ENCODE results near the gene KRT32.
"Not testable (repeated sequence)": the region's sequence is repeated elsewhere in the genome, so short reads cannot be mapped to it uniquely, and the experiment has no call there.

Gene KRT32

GRCh38 chr17:41463746-41464145, 3.4 kb downstream of the KRT32 start:
- no peak for DNase-seq

DNA sequence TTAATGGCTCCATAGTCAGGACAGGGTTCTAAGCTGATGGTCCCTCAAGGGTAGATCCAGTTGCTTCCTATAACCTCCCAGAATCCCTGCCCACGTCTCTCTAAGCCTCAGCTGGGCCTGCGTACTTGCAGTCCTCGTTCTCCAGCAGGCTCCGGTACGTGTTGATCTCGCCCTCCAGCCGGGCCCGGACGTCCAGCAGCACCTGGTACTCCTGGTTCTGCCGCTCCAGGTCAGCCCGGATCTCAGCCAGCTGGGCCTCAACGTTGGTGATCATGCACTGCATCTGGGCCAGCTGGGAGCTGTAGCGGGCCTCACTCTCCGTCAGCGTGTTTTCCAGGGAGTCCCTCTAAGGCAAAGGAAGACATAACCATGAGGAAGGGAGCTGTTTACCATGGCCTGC, 4.5 kb downstream of the KRT32 start:
- no peak for DNase-seq

GRCh38 chr17:41457676-41458075, 9.5 kb downstream of the KRT32 start:
- DNase-seq = no peak

- DNase-seq = no peak
Measured at GRCh38 chr17:41456204-41456603, 11.0 kb downstream of the KRT32 start.

DNA sequence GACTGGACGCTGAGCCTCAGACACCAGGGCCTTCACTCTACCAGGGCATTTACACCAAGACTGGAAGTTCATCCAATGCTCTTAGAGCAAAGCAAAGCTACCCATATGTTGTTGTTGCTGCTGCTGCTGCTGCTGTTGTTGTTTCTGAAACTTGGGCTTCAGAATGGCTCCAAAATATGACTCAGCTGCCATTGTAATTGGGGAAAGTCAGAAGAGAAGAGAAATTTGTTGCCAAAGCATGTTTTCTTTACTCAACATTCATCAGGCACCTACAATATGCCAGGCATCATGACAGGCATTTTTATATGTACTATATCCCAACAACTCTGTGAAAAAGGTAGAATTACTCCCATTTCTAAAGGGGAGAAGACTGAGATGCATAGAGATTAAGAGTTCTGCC, 11.9 kb downstream of the KRT32 start:
- no peak for DNase-seq

DNA sequence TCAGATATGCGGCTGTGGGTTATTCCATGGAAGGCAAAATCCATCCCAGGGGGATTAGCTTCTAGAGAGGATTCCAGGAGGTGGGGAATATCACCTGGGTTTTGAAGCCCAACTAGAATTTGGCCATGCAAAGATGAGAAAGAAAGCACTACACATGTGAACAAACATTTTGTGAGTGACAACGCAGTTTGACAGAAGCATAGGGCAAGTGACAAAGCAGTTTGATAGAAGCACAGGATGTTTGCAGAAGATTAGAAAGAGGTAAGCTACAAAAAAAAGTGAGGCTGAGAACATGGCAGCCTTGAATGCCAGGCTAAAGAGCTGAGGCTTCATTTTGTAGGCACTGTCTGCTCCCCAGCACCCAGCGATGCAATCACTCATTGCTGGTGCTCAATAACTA, 14.1 kb downstream of the KRT32 start:
- DNase-seq = no peak

GRCh38 chr17:41452281-41452680, 14.9 kb downstream of the KRT32 start:
- DNase-seq = no peak

GRCh38 chr17:41451154-41451728, 15.9 kb downstream of the KRT32 start:
- DNase-seq = no peak

- no peak for DNase-seq
Measured at GRCh38 chr17:41449008-41449407, 18.2 kb downstream of the KRT32 start.

- DNase-seq = no peak
Measured at GRCh38 chr17:41448506-41448905, 18.7 kb downstream of the KRT32 start.

DNA sequence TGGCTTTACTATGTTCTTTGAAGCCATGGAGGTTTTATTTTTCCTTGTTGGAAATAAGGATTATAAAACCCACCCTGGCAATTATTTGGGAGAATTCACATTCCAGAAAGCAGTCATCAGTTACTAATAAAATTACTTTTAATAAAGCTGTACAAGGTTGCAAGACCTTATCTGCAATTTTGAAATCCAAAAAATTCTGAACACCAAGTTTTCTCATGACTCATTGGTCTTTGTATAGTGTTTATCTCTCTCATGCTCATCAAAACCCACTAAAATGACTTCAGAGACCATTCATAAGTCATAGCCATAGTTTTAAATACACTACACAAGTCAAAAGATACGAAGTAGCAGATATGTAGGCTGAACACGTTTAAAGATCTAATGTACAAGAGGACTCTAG, 20.4 kb downstream of the KRT32 start:
- no peak for DNase-seq

- no peak for DNase-seq
Measured at GRCh38 chr17:41444640-41445039, 22.5 kb downstream of the KRT32 start.

- DNase-seq = no peak
Measured at GRCh38 chr17:41444186-41444585, 23.0 kb downstream of the KRT32 start.

DNA sequence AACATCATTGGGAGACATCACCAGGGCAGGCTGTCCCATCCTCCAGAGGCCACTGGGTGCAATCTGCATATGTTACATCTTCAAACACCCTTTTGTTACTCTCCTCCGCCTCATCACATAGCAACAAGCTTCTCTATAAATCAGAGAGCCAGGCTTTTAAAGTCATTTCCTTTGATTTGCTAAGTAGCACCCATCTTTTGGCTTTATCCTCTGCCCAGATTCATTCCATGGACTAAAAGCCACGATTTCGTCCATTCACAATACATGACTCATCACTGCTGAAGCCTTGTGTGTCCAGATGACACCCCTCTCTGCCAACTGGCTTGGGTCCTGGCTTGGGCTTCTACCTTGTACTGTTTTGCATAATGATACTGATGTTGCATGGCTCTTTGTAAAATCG, 24.4 kb downstream of the KRT32 start:
- no peak for DNase-seq

DNA sequence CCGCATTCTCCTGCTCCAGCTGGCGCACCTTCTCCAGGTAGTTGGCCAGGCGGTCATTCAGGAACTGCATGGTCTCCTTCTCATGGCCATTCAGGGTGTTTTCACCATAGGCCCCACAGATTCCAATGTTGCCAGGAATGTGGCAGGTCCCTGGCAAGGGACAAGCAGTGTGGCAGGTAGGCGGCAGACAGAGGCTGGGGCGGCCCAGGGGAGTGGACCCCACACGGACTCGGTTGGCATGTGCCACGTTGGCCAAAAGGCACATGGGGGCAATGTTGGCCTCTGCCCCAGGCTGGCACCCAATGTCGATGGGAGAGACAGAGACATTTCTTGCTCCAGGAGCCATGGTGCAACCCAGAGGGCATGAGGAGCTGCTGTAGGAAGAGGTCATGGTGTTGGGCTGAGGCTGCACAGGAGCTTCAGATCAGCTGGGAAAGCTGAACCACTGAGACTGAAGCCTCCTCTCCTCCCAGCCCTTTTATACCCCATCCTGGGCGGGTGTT, 26.6 kb downstream of the KRT32 start, which contains the start of gene KRT38:
TSS of gene KRT38 (minus strand) at position 453 of the 503 bp plus-strand sequence. CDS start at position 391, 62 bp downstream.
- no peak for DNase-seq

DNA sequence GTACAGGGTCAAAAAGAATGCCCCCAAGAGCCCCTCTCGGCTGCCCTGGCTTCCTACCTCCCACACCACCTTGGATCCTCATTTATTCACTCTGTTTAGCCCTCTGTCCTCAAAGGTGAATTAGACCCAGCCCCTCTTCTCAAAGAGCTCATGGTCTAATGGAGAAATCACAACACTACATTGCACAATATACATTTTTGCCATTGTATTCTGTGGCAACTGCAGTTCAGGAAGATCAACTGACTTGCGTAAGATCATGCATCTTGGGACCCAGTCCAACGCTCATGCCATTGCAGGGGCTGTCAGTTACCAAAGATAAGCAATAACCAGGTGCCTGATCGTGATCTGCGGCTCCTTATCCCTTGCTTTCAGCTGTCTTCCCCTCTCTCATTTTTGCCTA, 27.8 kb downstream of the KRT32 start:
- no peak for DNase-seq

DNA sequence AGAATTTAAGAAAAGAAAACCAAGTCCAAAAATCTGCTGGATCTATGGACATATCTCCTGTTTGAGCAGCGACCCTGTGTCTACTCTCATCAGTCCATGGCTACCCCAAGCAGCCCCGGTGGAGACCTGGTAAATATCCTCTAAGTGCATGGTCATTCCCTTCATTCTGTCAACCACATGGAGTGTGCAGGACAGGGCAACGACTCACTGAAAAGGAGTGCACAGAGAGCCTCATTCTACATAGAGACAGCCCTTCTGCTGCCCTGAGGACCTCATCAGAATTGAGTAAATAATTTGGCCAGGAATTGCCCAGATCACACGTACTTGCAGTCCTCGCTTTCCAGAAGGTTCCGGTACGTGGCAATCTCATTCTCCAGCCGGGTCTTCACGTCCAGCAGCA, 29.4 kb downstream of the KRT32 start:
- DNase-seq = no peak

GRCh38 chr17:41437254-41437653, 29.9 kb downstream of the KRT32 start:
- DNase-seq = no peak

DNA sequence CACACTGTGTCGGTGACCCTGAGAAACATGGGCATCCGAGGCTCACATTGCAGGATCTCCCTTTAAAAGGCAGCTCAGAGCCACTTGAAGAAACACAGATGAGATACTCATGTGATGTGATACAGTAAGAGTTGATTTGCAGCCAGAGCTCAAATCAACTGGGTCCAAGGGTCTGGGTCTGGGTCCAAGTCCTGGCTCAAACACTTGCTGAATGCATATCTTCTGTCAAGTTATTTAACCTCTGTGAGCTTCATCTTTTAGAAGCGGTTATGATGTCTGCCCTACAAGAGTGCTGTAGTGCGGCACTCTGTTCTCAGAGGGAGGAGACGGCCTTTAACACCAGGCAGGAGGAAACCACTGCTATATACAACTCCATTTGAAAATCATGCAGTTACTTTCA, 32.8 kb downstream of the KRT32 start:
- DNase-seq = no peak

DNA sequence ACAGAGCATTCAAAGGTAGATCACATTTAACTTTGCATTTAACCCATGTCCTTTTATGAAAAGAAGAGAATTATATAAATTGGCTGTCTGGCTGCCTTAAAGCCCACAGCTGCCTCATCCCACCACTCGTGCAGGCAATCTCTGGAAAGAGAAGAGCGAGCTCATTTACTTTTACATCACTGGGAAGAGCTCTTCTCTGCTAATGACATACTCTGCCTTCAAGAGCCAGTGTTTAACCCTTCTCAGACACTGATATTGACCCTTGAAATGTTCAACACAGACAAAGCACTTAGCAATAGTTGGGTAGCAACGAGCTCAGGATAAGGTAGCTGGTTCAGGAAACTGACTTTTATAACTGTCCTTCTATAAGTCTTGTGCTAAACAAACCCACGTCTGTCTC, 33.2 kb downstream of the KRT32 start:
- DNase-seq = no peak

- DNase-seq = no peak
Measured at GRCh38 chr17:41433586-41433985, 33.6 kb downstream of the KRT32 start.

DNA sequence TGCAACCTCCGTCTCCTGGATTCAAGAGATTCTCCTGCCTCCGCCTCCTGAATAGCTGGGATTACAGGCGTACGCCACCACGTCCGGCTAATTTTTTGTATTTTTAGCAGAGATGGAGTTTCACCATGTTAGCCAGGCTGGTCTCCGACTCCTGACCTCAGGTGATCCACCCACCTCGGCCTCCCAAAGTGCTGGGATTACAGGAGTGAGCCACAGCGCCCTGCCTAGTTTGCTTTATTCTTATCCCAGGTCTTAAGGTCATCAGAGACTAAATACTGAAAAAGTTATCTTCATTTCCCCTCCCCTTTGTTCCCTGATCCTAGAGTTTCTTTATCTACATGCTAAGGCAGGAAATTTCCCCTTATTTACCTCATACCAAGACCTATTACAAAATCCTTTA, 36.8 kb downstream of the KRT32 start:
- DNase-seq = not testable (repeated sequence)

- DNase-seq = no peak
Measured at GRCh38 chr17:41429667-41430066, 37.5 kb downstream of the KRT32 start.

GRCh38 chr17:41428591-41429291, 38.4 kb downstream of the KRT32 start:
- DNase-seq = no peak

DNA sequence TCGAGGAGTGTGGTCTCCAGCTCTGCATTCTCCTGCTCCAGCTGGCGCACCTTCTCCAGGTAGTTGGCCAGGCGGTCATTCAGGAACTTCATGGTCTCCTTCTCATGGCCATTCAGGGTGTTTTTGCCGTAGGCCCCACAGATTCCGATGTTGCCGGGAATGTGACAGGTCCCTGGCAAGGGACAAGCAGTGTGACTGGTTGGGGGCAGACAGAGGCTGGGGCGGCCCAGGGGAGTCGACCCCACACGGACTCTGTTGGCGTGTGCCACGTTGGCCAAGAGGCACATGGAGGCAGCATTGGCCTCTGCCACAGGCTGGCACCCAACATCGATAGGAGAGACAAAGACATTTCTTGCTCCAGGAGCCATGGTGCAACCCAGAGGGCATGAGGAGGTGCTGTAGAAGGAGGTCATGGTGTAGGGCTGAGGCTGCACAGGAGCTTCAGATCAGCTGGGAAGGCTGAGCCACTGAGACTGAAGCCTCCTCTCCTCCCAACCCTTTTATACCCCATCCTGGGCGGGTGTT, 43.0 kb downstream of the KRT32 start, which contains the start of gene KRT37:
TSS of gene KRT37 (minus strand) at position 475 of the 525 bp plus-strand sequence. CDS start at position 413, 62 bp downstream.
- no peak for DNase-seq
